ENCODE data around the gene SPTAN1. TPM values are rescaled to one million over a fixed set of nuclear protein-coding genes. Genes with fewer than 3 reads are reported as not detected.

SPTAN1 gene
- total RNA-seq, 4 donors from 2014 or later = 189 to 307 (median 278) TPM

- intact Hi-C loops (cut with DNase I) = no loop called here
- 91 to 94% methylated on average over 4 of the region's 4 CpGs for WGBS, 2 donors
- no peak for DNase-seq
Observed at GRCh38 chr9:128675382-128675781, 123.0 kb downstream of the SPTAN1 start.

GRCh38 chr9:128677794-128678193 lies 125.4 kb downstream of the SPTAN1 start:
- peaks cover 2 to 3% of the 10 kb centered on the region in 2 donors for H3K4me1 ChIP-seq
- no peaks in the 10 kb centered on the region for H3K9me3 ChIP-seq
- WGBS, 2 donors = 90 to 91% methylated on average over 10 of the region's 10 CpGs
- H3K36me3 ChIP-seq = no peaks in the 10 kb centered on the region
- DNase-seq = no peak
- TF ChIP-seq, protein P1, sequence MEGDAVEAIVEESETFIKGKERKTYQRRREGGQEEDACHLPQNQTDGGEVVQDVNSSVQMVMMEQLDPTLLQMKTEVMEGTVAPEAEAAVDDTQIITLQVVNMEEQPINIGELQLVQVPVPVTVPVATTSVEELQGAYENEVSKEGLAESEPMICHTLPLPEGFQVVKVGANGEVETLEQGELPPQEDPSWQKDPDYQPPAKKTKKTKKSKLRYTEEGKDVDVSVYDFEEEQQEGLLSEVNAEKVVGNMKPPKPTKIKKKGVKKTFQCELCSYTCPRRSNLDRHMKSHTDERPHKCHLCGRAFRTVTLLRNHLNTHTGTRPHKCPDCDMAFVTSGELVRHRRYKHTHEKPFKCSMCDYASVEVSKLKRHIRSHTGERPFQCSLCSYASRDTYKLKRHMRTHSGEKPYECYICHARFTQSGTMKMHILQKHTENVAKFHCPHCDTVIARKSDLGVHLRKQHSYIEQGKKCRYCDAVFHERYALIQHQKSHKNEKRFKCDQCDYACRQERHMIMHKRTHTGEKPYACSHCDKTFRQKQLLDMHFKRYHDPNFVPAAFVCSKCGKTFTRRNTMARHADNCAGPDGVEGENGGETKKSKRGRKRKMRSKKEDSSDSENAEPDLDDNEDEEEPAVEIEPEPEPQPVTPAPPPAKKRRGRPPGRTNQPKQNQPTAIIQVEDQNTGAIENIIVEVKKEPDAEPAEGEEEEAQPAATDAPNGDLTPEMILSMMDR (IDR thresholded peaks at IDR 0.05) = no peak
- TF ChIP-seq POLR2A (IDR thresholded peaks at IDR 0.05) = no peak
- intact Hi-C loops (cut with DNase I) = no loop called here
- no peak overlapping the region for H3K4me3 ChIP-seq (replicated peaks in 1 of 3)
- H3K27me3 ChIP-seq = no peaks in the 10 kb centered on the region
- no peak overlapping the region for H3K27ac ChIP-seq

More at GRCh38 chr9:128675382-128675781, 123.0 kb downstream of the SPTAN1 start:
- TF ChIP-seq, protein P1 (IDR thresholded peaks at IDR 0.05) = no peak
- TF ChIP-seq POLR2A (IDR thresholded peaks at IDR 0.05) = no peak
- H3K4me3 ChIP-seq (replicated peaks in 1 of 3) = no peak overlapping the region
- H3K27ac ChIP-seq = no peak overlapping the region
- H3K36me3 ChIP-seq = no peaks in the 10 kb centered on the region
- H3K4me1 ChIP-seq = no peaks in the 10 kb centered on the region
- no peaks in the 10 kb centered on the region for H3K27me3 ChIP-seq
- H3K9me3 ChIP-seq = no peaks in the 10 kb centered on the region

Small RNA genes lying within 50 kb of the gene (small RNA-seq; reads per million reads assigned to genes)
- not detected for gene RNU7-171P

Other genes starting within 250 kb of the SPTAN1 start
- 10 to 100 TPM in 3 of 4 donors, 1 to 10 TPM in 1; 8.3 to 19.2 (median 16.6) TPM for gene TRUB2, start 230.1 kb upstream of the SPTAN1 start, total RNA-seq
- gene COQ4, start 229.7 kb upstream of the SPTAN1 start, total RNA-seq = 100 to 1,000 TPM in 3 of 4 donors, 10 to 100 TPM in 1; 71.8 to 137 (median 108) TPM
- 10 to 100 TPM; 15.9 to 38.4 (median 30.4) TPM for gene SLC27A4, start 212.1 kb upstream of the SPTAN1 start, total RNA-seq
- 10 to 100 TPM; 24.3 to 39.4 (median 31.2) TPM for gene URM1, start 181.2 kb upstream of the SPTAN1 start, total RNA-seq
- gene CERCAM, start 131.7 kb upstream of the SPTAN1 start, total RNA-seq = 10 to 100 TPM; 22.3 to 35.4 (median 27.2) TPM
- 10 to 100 TPM; 21.9 to 25.5 (median 22.4) TPM for gene ODF2, start 96.6 kb upstream of the SPTAN1 start, total RNA-seq
- 10 to 100 TPM; 24.1 to 30.3 (median 25.5) TPM for gene GLE1, start 47.9 kb upstream of the SPTAN1 start, total RNA-seq
- gene DYNC2I2, start 104.3 kb downstream of the SPTAN1 start, total RNA-seq = 100 to 1,000 TPM in 2 of 4 donors, 10 to 100 TPM in 2; 86.1 to 179 (median 132) TPM
- gene SET, start 136.6 kb downstream of the SPTAN1 start, total RNA-seq = 100 to 1,000 TPM; 173 to 217 (median 202) TPM
- 1 to 10 TPM; 4.4 to 7.6 (median 6.4) TPM for gene PKN3, start 149.9 kb downstream of the SPTAN1 start, total RNA-seq
- 10 to 100 TPM; 21.2 to 45.7 (median 33.7) TPM for gene ZDHHC12, start 171.5 kb downstream of the SPTAN1 start, total RNA-seq
- gene ZER1, start 219.3 kb downstream of the SPTAN1 start, total RNA-seq = 100 to 1,000 TPM in 1 of 4 donors, 10 to 100 TPM in 3; 45.1 to 129 (median 70.2) TPM
- 10 to 100 TPM; 18.6 to 32.1 (median 27.6) TPM for gene TBC1D13, start 234.7 kb downstream of the SPTAN1 start, total RNA-seq